DMS53 treated with DMSO at 0.1 percent for 48 hours (cell line): ENCODE results near the gene NKX1-1.

ENCODE experiments used
- DNase-seq: peaks from one replicate; lab custom pipeline; 2025; ENCODE audit not compliant: unreplicated experiment; lab: John Stamatoyannopoulos, UW

NKX1-1 gene

GRCh38 chr4:1417522-1418390 lies 11.5 kb upstream of the NKX1-1 start:
- peak; percentile 42 for DNase-seq

DNA sequence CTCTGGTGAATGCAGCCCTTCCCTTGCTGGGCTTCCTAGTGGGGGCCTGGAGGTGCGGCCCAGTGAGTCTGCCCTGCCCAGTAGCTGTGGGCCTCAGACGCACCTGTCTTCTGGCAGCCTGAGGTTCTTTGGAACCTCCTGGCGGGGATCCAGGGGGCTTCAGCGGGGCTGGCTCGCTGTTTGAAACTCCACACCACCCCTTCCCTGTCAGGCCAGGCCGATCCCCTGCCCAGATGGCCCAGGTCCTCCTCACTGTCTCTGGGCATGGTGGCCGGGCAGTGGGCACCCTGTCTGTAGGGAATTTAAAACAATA lies 10.7 kb upstream of the NKX1-1 start:
- DNase-seq = no peak

DNA sequence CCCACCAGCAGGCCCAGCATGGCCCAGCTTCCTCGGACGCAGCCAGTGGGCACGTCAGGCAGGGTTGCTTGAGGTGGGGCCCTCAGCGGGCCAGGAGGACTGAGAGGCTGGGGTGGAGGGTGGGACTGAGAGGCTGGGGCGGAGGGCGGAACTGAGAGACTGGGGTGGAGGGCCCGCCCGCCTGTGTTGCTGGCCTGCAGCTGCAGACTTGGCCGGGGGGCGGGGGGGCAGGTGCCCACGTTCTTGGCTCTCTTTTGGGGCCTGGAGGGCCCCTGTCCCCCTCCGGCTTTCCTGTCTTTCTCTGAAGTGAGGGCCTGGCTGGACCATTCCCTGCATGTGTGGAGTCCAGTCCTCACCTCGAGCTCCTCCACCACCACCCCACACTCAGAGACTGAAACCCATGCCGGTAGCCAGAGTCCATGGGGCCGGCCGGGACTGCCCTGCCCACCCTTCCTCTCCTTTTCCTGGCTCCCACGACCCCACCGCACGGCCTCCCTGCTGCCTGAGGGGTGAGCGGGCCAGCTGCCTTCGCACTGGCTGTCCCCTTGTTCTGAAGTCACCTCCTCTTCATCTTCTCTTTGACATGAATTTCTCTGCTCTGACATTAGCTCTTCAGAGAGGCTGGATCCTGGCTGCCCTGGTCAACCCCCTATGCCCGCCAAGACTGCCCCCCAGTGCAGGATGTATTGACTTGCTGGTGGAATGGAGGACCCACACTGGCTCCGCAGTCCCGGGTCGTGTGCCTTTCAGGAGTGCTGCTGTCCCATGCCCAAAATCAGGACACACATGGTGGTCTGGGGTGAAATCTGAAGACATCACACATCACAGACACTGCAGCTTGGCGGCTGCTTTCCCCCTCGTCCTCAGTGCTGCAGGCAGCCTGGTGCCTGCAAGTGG lies 10.1 kb upstream of the NKX1-1 start:
- no peak for DNase-seq

DNA sequence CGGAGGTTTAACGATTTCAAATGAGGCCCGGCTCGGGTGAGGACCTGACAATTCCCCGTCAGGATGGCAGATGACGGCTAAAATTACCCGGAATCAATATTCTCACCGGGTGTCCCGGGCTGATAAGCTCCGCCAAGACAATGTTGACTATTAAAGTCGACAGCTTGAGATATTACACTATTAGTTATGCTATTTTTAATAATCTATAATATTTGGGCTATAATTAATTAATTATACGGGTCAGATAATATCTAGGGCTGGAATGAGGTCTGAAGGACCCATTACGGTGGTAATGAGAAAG lies 9.4 kb upstream of the NKX1-1 start:
- DNase-seq = no peak

DNA sequence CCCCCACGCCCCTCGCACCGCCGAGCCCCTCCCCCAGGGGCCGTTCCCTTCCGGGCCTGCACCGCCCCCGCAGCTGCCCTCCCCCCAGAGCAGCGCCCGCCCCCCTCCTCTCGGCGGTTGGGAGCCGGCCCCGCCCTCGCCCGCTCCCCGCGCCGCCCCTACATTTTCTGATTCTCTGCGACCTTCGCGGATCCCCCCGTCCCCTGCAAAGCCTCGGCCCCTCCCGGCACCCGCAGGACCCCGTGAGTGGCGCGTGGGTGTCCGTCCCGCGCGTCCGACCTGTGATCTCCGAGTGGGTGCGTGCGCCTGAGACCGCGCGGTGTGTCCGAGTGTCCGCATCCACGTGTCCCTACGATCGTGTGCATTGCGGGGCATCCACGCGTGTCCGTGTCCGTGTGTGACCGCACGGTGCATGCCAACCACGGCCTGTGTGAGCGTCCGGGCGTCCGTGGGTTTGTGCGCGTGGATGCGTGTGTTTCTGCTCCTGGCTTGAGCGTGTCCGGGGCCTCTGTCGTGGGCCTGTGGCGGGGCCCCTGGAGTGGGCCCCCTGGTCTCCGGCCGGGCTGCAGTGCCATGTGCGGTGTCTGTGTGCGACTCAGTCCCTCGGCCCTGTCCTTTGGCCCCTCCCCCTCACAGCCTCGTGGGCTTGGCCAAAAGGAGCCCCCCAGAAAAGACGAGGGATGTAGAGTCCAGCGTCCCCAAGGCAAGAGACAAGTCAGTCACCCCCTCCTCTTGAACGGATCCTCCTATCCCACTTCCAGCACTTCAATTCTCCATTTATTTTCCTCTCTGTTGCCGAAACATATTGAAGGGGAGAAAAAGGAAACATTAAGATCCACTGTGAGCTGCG lies 8.8 kb upstream of the NKX1-1 start:
- no peak for DNase-seq

- DNase-seq = no peak
Observed at GRCh38 chr4:1413687-1414479, 7.6 kb upstream of the NKX1-1 start.

- no peak for DNase-seq
Observed at GRCh38 chr4:1413204-1413663, 7.0 kb upstream of the NKX1-1 start.

DNA sequence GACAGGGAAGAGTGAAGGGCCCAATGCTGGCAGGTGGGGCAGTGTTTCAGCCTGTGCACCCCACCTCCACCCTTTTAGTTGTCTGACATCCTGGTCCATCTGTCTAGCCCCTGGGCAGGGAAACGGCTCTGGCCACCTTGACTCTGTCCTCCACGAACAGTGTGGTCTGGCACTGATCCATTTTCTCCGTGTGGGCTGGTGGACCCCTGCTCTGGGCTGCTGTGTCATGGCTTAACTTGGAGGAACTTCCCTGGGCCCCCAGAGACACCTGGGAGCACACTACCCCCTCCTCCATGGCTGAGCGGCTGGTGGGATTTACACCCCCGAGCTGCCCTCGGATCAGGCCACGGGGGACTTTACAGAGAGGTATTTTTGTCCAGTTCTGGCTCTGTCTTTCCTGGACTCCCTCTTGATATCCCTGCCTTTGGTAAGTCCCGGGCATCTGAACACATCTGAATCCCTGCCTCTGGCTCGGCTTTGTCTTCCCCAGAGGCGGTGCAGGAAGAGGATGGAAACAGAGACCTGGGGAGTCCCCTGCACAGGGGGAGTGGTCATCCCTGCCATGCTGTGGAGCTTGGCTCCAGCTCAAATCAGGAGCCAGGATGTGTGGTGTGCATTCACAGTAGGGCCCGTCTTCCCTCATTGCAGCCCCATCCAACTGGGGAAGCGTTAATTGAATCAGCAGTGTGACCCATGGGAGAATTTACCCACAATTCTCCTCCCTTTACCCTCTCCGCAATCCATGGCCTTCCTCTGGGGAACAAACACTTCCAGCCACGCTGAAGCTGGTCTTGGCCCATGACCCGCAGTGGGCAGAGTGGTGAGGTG lies 6.3 kb upstream of the NKX1-1 start:
- no peak for DNase-seq

GRCh38 chr4:1411436-1412375 lies 5.5 kb upstream of the NKX1-1 start:
- DNase-seq = no peak

DNA sequence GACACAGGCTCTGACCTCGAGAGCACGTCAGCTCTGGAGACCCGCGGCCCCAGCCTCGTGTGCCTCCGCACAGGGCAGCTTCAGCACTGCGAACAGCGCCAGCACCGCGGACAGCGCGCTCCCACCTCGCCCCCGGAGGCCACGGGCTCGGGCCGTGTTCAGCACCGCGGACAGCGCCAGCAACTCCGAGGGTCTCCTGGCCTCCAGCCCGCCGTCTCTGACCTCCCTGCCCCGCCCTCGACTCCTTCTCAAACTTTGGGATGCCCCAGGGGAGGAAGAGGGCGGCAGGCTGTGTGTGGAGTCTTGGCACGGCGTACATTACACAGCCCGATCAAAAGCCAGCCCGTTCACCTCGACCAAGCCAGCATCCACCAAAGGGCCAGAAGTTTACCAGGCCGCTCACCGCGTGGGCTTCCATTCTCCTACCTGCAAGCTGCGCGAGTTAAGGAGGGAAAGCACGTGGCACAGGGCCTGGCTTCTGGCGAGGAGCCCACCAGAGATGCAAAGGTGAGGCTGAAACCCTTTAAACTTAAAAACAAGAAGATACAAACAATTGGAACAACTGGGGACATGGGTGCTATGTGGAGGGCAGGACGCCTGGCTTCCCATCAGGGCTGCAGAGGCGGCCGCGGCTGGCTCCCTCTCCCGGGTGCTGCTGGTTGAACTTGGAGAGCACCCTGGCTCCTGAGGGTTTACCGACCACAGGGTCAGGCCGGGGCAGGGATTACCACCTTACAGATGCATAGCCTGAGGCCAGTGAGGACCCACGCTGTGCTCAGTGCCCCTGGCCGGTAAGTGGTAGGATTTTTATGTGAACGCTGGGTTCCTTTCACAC lies 4.5 kb upstream of the NKX1-1 start:
- DNase-seq = no peak

DNA sequence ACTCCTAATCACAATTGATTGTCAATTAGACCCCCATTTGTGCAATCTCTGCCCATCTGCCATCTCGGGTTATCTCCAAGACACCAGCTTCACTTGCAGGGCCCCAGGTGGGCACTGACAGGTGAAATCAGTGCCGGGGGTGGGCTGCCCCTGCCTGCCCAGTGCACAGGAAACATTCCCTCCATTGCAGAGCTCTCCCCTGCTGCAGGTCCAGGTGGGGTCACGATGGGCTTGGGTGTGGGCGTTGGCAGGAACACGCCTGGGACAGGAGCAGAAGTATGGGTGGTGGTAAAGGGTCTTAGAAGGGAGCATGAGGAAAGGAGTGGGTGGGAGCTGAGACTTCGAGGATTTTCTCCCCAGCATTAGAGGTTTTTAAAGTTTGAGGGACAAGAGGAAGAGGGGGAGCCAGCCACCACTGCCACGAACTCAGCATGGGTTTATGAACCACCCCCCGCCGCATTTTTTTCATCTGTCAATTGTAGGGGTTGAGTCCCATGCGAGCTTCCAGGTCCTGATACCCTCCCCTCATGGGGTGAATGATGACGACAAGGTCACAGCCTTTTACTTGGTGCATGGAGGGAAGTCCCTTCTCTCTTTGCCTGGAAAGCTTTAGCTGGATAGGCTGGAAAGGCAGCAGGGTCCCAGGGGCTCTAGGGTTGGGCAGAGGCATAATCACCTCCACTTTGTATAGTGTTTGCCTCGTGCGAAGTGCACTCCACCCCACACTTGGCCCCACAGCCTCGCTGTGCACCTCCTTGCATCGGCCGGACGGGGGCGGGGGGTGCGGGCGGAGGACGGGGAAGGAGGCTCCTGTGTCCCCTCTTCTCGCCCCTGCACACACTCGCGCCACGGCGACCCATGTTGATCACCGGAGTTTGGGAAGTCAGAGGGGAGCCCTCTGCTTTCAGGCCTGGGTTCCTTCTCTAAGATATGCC lies 3.5 kb upstream of the NKX1-1 start:
- DNase-seq = no peak

DNA sequence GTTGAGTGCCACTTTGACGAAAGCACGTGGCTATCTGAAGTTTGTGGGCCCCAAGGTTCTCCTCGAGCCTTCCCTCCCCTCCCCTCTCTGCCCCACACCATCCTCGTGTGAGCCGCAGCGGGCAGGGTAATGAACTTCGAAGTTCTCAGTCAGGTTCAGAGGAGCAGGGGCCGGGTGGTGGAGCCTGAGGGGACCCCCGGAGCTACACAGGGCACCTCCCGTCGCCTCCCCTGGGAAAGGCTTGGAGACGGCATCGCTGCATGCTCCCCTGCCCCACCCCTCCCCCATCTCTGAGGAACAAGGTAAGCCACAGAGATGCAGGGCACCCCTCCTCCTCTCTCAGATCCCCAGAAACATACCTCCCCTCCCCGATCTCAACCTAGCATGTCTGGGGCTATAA lies 2.8 kb upstream of the NKX1-1 start:
- no peak for DNase-seq

DNA sequence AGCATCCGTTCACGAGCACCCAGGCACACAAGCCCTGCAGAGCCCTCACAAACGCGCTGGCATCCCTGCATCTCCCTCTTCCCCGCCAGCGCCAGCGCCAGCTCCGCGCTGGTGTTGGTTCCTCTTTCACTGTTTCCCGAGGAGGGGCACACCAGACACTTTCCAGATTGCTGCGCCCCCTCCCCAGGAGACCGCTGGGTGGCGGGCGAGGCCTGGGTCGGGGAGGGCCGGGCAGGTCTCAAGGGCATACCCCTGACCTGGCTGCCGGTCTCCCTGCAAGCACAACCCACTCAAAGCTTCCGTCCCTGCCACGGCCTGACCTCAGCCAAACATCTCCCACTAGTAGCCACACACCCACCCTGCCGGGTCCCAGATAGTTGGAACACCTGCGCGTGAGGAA lies 2.2 kb upstream of the NKX1-1 start:
- DNase-seq = no peak

DNA sequence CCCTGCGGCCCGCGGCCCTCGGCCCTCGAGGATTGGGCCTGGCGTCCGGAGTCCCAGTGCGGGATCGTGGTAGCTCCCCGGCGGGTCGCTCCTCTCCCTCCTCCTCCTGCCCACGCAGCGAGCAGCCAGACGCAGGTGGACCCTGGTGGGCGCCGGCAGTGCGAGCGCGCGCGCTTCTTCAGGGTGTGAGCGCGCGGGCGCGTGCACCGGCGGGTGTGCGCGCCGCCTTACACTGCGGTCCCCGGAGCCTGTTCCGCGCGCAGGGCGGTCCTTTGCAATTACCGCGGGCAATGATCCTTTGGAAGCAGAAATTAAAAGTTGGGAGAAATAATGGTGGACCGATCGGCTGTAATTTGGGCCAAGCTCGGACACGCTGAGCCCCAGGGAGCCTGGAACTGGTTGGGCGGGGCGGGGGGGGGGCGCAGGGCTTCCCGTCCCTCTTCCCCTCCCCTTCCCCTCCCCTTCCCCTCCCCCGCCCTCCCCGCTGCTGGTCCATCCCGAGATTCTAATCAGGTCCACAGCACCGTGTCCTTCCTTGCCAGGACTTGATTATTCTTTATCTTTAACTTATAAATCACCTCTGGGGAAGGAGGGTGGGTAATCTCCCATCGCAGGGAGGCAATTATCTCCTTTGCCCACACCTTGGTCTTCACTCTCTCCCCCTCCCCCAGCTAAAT lies 1.6 kb upstream of the NKX1-1 start:
- DNase-seq = no peak

- no peak for DNase-seq
Observed at GRCh38 chr4:1406981-1407656, 877 bp upstream of the NKX1-1 start.
